Neural progenitor cell (in vitro differentiated cells): ENCODE data around the gene PRDM16. TPM values are rescaled to one million over a fixed set of nuclear protein-coding genes. Genes with fewer than 3 reads are reported as not detected.
A peak's percentile ranks its signal among the peaks of the same experiment; 100 is the strongest.

Experiments used
- DNase-seq: peaks from one replicate; pipeline ENCODE4 v3.0.0-alpha.2; 2016; ENCODE audit warnings: low spot score
- H2AFZ ChIP-seq: fragments of 200-600 bp; sonication (generic); replicated peaks from 2 replicates; pipeline ENCODE4 v1.6.1; 2016; ENCODE audit warnings: antibody characterized with exemption
- H3F3A ChIP-seq: fragments of 200-600 bp; sonication (generic); 2 replicates; pipeline ENCODE4 v1.6.1; 2016; ENCODE audit warnings: antibody characterized with exemption, low read depth
- H3K27ac ChIP-seq: fragments of 200-600 bp; sonication (generic); 2 replicates; pipeline ENCODE4 v1.5.1; 2016; ENCODE audit warnings: mild to moderate bottlenecking
- H3K27me3 ChIP-seq: fragments of 200-600 bp; sonication (generic); 2 replicates; pipeline ENCODE4 v1.6.1; 2016; ENCODE audit warnings: mild to moderate bottlenecking, moderate library complexity
- H3K36me3 ChIP-seq: fragments of 200-600 bp; sonication (generic); 2 replicates; pipeline ENCODE4 v1.5.1; 2016
- H3K4me1 ChIP-seq: fragments of 200-600 bp; sonication (generic); 2 replicates; pipeline ENCODE4 v1.6.1; 2016; ENCODE audit warnings: mixed run types
- H3K4me2 ChIP-seq: fragments of 200-600 bp; sonication (generic); 2 replicates; pipeline ENCODE4 v1.6.1; 2016
- H3K4me3 ChIP-seq: fragments of 200-600 bp; sonication (generic); 2 replicates; pipeline ENCODE4 v1.5.1; 2016
- H3K79me2 ChIP-seq: fragments of 200-600 bp; sonication (generic); 2 replicates; pipeline ENCODE4 v1.6.1; 2016; ENCODE audit warnings: low read depth
- H3K9ac ChIP-seq: fragments of 200-600 bp; sonication (generic); 2 replicates; pipeline ENCODE4 v1.6.1; 2016
- H3K9me3 ChIP-seq: fragments of 200-600 bp; sonication (generic); 2 replicates; pipeline ENCODE4 v1.5.1; 2016; ENCODE audit warnings: low read depth
- H4K20me1 ChIP-seq: fragments of 200-600 bp; sonication (generic); 2 replicates; pipeline ENCODE4 v1.6.1; 2016; ENCODE audit warnings: low read depth
- H3K27ac Mint-ChIP-seq: 3 replicates; pipeline ENCODE4 v1.8.0; 2021; ENCODE audit warnings: mixed read lengths
- H3K27me3 Mint-ChIP-seq: 2 replicates; pipeline ENCODE4 v1.8.0; 2022; ENCODE audit warnings: low read depth, mild to moderate bottlenecking, inconsistent platforms, moderate library complexity, mixed read lengths; ENCODE audit not compliant: insufficient read depth
- H3K36me3 Mint-ChIP-seq: 3 replicates; pipeline ENCODE4 v1.8.0; 2021; ENCODE audit warnings: mixed read lengths
- H3K4me1 Mint-ChIP-seq: 3 replicates; pipeline ENCODE4 v1.8.0; 2021; ENCODE audit warnings: mixed read lengths
- H3K4me3 Mint-ChIP-seq: 3 replicates; pipeline ENCODE4 v1.8.0; 2021; ENCODE audit warnings: mild to moderate bottlenecking, moderate library complexity, mixed read lengths
- H3K9me3 Mint-ChIP-seq: 3 replicates; pipeline ENCODE4 v1.8.0; 2020; ENCODE audit warnings: mixed read lengths
- EZH2 ChIP-seq: fragments of 200-600 bp; sonication (generic); IDR thresholded peaks from 2 replicates; pipeline ENCODE4 v1.6.1; 2017; ENCODE audit warnings: antibody characterized with exemption, mild to moderate bottlenecking, moderate library complexity
- EZH2phosphoT487 ChIP-seq: fragments of 200-600 bp; sonication (generic); IDR thresholded peaks from 2 replicates; pipeline ENCODE4 v1.6.1; 2017; ENCODE audit warnings: antibody characterized with exemption
- microRNA-seq: library from miRNA; unstranded; fragments of <30 nt; microRNA quantifications from one replicate; pipeline ENCODE4, GENCODE V29; 2016
- total RNA-seq: library from RNA; depleted of rRNA; stranded (reverse); fragments of >200 nt; gene quantifications from 2 replicates; pipeline ENCODE4 v1.2.3, GENCODE V29; 2015; ENCODE audit warnings: low replicate concordance
- TF ChIP-seq, protein P1 (sequence below): fragments of 200-600 bp; sonication (generic); IDR thresholded peaks from 2 replicates; pipeline ENCODE4 v1.5.1; 2017; ENCODE audit warnings: antibody characterized with exemption, mild to moderate bottlenecking

Gene PRDM16
- total RNA-seq, 1 donor from 2014 or later = 1.9 TPM

DNA sequence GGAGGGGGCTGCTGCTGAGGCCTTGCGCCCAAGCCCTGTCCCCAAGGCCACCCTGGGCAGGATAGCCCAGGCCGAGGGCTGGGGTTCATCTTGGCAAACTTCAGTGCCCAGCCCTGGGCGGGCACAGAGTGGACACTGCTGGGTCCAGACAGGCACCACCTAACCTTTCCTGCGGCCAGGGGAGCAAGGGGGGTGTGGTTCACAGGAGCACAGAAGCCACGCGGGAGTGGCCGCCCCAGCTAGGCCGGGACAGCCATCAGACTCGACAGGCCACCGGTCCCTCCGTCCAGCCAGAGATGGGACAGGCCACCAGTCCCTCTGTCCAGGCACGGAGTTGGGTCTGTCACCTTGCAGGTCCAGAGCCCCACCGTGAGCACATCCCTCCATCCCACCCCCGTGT, 414.4 kb downstream of the PRDM16 start:
- H3K4me1 ChIP-seq = no peaks in the 10 kb centered on the region
- no peak for DNase-seq
- no peaks in the 10 kb centered on the region for H3K9me3 ChIP-seq
- H3K4me3 ChIP-seq = no peak overlapping the region
- H3K36me3 ChIP-seq = no peaks in the 10 kb centered on the region
- no peak overlapping the region for H3K27ac ChIP-seq
- H4K20me1 ChIP-seq = no peaks in the 10 kb centered on the region
- no peak overlapping the region for H3K4me2 ChIP-seq
- no peak overlapping the region for H2AFZ ChIP-seq
- no peak overlapping the region for H3K4me3 Mint-ChIP-seq
- peaks cover 8% of the 10 kb centered on the region for H3K9me3 Mint-ChIP-seq
- TF ChIP-seq, protein P1, sequence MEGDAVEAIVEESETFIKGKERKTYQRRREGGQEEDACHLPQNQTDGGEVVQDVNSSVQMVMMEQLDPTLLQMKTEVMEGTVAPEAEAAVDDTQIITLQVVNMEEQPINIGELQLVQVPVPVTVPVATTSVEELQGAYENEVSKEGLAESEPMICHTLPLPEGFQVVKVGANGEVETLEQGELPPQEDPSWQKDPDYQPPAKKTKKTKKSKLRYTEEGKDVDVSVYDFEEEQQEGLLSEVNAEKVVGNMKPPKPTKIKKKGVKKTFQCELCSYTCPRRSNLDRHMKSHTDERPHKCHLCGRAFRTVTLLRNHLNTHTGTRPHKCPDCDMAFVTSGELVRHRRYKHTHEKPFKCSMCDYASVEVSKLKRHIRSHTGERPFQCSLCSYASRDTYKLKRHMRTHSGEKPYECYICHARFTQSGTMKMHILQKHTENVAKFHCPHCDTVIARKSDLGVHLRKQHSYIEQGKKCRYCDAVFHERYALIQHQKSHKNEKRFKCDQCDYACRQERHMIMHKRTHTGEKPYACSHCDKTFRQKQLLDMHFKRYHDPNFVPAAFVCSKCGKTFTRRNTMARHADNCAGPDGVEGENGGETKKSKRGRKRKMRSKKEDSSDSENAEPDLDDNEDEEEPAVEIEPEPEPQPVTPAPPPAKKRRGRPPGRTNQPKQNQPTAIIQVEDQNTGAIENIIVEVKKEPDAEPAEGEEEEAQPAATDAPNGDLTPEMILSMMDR = no peak
- TF ChIP-seq EZH2phosphoT487 (no peak), EZH2 (no peak)
- H3K4me1 Mint-ChIP-seq = no peaks in the 10 kb centered on the region
- H3K9ac ChIP-seq = no peak overlapping the region
- H3K27ac Mint-ChIP-seq = no peak overlapping the region
- H3K36me3 Mint-ChIP-seq = peaks cover 6% of the 10 kb centered on the region
- H3F3A ChIP-seq = no peaks in the 10 kb centered on the region
- peaks cover 4% of the 10 kb centered on the region for H3K27me3 Mint-ChIP-seq
- no peaks in the 10 kb centered on the region for H3K79me2 ChIP-seq
- H3K27me3 ChIP-seq = no peaks in the 10 kb centered on the region

DNA sequence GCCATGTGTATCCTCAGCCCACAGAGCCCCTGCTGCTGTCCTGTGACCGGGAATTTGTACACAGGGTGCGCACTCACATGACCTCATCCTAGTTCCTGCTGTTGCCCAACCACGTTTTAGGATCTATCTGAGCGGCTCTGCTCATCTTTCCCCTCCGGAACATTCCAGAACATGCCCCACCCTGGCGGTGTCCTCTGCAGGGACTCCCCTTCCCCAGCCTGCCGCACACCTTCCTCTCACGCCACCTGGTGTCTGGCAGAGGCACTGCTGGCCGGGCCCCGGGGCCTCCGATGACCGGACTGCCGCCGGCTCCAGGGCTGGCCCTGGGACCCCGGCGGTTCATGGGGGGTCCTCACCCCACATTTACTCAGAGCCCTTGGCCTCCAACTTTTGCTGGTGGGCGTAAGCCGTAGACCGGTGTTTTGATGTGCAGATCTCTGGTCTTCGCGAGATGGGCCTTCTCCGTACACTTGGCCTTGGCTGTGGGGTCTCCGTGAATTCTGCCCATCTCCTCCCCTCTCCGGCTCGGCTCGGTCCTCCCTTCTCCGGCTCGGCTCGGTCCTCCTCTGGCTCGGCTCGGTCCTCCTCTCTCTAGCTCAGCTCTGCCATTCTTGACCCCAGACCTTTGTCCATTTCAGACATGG, 414.9 kb downstream of the PRDM16 start:
- H3K4me1 Mint-ChIP-seq = no peaks in the 10 kb centered on the region
- peaks cover 13% of the 10 kb centered on the region for H3K9me3 Mint-ChIP-seq
- H3K27ac ChIP-seq = no peak overlapping the region
- no peaks in the 10 kb centered on the region for H3K9me3 ChIP-seq
- no peaks in the 10 kb centered on the region for H3K4me1 ChIP-seq
- peaks cover 11% of the 10 kb centered on the region for H3K36me3 Mint-ChIP-seq
- H3K4me2 ChIP-seq = no peak overlapping the region
- H4K20me1 ChIP-seq = no peaks in the 10 kb centered on the region
- no peak for TF ChIP-seq EZH2phosphoT487
- TF ChIP-seq, protein P1 = peak; percentile 69
- H3F3A ChIP-seq = no peaks in the 10 kb centered on the region
- H3K9ac ChIP-seq = no peak overlapping the region
- no peak overlapping the region for H3K4me3 ChIP-seq
- no peak overlapping the region for H2AFZ ChIP-seq
- peaks cover 2% of the 10 kb centered on the region for H3K27me3 Mint-ChIP-seq
- H3K79me2 ChIP-seq = no peaks in the 10 kb centered on the region
- DNase-seq = peak; percentile 59
- H3K27me3 ChIP-seq = no peaks in the 10 kb centered on the region
- H3K27ac Mint-ChIP-seq = no peak overlapping the region
- peak overlapping the region; percentile 39 for H3K4me3 Mint-ChIP-seq
- H3K36me3 ChIP-seq = no peaks in the 10 kb centered on the region

DNA sequence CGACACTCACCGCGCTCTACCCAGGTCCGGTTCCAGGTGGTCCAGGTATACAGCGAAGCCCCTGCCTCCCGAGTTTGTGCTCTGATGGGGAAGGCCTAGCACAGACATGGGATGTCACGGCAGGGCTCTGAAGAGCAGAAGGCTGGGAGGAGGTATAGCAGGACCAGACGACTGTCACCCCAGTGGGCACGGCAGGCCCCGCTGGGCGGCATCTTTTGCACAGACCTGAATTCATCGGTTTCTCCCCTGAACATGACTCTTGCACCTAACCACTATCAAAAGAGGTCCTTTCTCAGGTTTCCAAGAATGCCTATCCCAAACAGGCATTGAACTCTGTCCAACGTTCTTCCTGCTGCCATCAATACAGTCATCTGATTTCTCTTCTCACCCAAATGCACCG, 416.0 kb downstream of the PRDM16 start:
- H3K36me3 ChIP-seq = no peaks in the 10 kb centered on the region
- Mint-ChIP-seq H3K4me3 (no peak overlapping the region), H3K27me3 (peaks cover 2% of the 10 kb centered on the region), H3K9me3 (peaks cover 16% of the 10 kb centered on the region), H3K4me1 (no peaks in the 10 kb centered on the region), H3K36me3 (peaks cover 13% of the 10 kb centered on the region), H3K27ac (no peak overlapping the region)
- H3K4me2 ChIP-seq = no peak overlapping the region
- no peaks in the 10 kb centered on the region for H3F3A ChIP-seq
- H3K27ac ChIP-seq = no peak overlapping the region
- H4K20me1 ChIP-seq = no peaks in the 10 kb centered on the region
- no peak overlapping the region for H2AFZ ChIP-seq
- no peaks in the 10 kb centered on the region for H3K27me3 ChIP-seq
- H3K4me1 ChIP-seq = no peaks in the 10 kb centered on the region
- TF ChIP-seq EZH2phosphoT487 (no peak), EZH2 (no peak)
- TF ChIP-seq, protein P1 = no peak
- H3K9me3 ChIP-seq = no peaks in the 10 kb centered on the region
- no peak overlapping the region for H3K9ac ChIP-seq
- H3K4me3 ChIP-seq = no peak overlapping the region
- no peak for DNase-seq
- no peaks in the 10 kb centered on the region for H3K79me2 ChIP-seq

Small RNA genes within 50 kb of the gene (microRNA-seq; reads per million reads assigned to microRNA genes)
- gene MIR4251 = not detected

Other genes starting within 250 kb of the PRDM16 start
- not detected in 2 replicates for gene ACTRT2, start 47.7 kb upstream of the PRDM16 start, total RNA-seq